Parathyroid adenoma (tissue), 2 donors: ENCODE measurements around the gene QPCTL.

Source experiments
- H2AFZ ChIP-seq: fragments of 300-600 bp; sonication (generic); one replicate; pipeline ENCODE4 v1.7.0; 2017; ENCODE audit warnings: antibody characterized with exemption, mild to moderate bottlenecking
- H3K27ac ChIP-seq: fragments of 300-600 bp; sonication (generic); one replicate; pipeline ENCODE4 v1.7.0; 2017
- H3K27me3 ChIP-seq: fragments of 300-600 bp; sonication (generic); one replicate; pipeline ENCODE4 v1.7.0; 2017; ENCODE audit warnings: low read length; ENCODE audit not compliant: control insufficient read depth, insufficient read depth
- H3K36me3 ChIP-seq: fragments of 300-600 bp; sonication (generic); one replicate; pipeline ENCODE4 v1.7.0; 2017; ENCODE audit warnings: low read length; ENCODE audit not compliant: control insufficient read depth, insufficient read depth
- H3K4me1 ChIP-seq: fragments of 300-600 bp; sonication (generic); one replicate; pipeline ENCODE4 v1.7.0; 2017; ENCODE audit warnings: control low read depth
- H3K4me2 ChIP-seq: fragments of 300-600 bp; sonication (generic); one replicate; pipeline ENCODE4 v1.7.0; 2017; ENCODE audit warnings: low read length
- H3K4me3 ChIP-seq: fragments of 300-600 bp; sonication (generic); one replicate; pipeline ENCODE4 v1.7.0; 2017; ENCODE audit warnings: low read depth, low read length
- H3K79me2 ChIP-seq: fragments of 300-600 bp; sonication (generic); one replicate; pipeline ENCODE4 v1.7.0; 2017; ENCODE audit warnings: control low read depth
- H3K9ac ChIP-seq: fragments of 300-600 bp; sonication (generic); one replicate; pipeline ENCODE4 v1.7.0; 2017; ENCODE audit warnings: mild to moderate bottlenecking
- H3K9me3 ChIP-seq: fragments of 300-600 bp; sonication (generic); one replicate; pipeline ENCODE4 v1.7.0; 2017; ENCODE audit warnings: low read length; ENCODE audit not compliant: control insufficient read depth
- CTCF ChIP-seq: fragments of 300-600 bp; sonication (generic); IDR thresholded peaks from one replicate; pipeline ENCODE4 v1.7.0; 2017; ENCODE audit warnings: antibody characterized with exemption, mild to moderate bottlenecking
- donor health status: primary hyperparathyroidism.

Gene QPCTL

GRCh38 chr19:45711851-45712698 is 19.6 kb downstream of the QPCTL start:
- H2AFZ ChIP-seq = no peak overlapping the region
- no peaks in the 10 kb centered on the region for H3K27me3 ChIP-seq
- H3K4me1 ChIP-seq = peaks cover 9% of the 10 kb centered on the region
- H3K4me3 ChIP-seq = no peak overlapping the region
- no peak for TF ChIP-seq CTCF
- H3K9ac ChIP-seq = no peak overlapping the region
- no peaks in the 10 kb centered on the region for H3K36me3 ChIP-seq
- no peaks in the 10 kb centered on the region for H3K9me3 ChIP-seq
- H3K27ac ChIP-seq = no peak overlapping the region
- H3K4me2 ChIP-seq = no peak overlapping the region
- peaks cover 16% of the 10 kb centered on the region for H3K79me2 ChIP-seq

DNA sequence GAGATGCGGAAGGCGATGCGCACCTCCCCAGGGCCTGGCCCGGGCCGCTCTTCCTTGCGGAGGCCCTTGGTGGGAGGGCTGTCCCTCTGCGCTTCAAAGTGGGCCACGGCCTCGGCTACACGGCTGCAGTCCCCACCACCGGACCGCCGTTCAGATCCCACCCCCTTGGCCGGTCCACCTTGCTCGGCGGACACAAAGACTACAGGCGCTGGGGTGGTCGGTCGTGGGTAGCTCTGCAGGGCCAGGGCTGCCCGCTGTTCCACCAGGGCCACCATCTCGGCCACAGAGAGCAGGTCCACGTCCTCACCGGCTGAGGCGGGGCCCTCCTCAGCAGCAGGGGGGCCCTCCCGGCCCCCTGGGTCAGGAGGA is 20.2 kb downstream of the QPCTL start:
- Histone ChIP-seq H3K4me1 (peaks cover 9% of the 10 kb centered on the region), H2AFZ (no peak overlapping the region), H3K9me3 (no peaks in the 10 kb centered on the region), H3K79me2 (peaks cover 17% of the 10 kb centered on the region), H3K27me3 (no peaks in the 10 kb centered on the region), H3K27ac (no peak overlapping the region), H3K9ac (no peak overlapping the region), H3K4me2 (no peak overlapping the region), H3K36me3 (no peaks in the 10 kb centered on the region), H3K4me3 (no peak overlapping the region)
- no peak for TF ChIP-seq CTCF

GRCh38 chr19:45713141-45713540 is 20.7 kb downstream of the QPCTL start:
- Histone ChIP-seq H3K4me3 (no peak overlapping the region), H3K4me2 (no peak overlapping the region), H3K27me3 (no peaks in the 10 kb centered on the region), H3K27ac (no peak overlapping the region), H3K36me3 (no peaks in the 10 kb centered on the region), H3K4me1 (peaks cover 13% of the 10 kb centered on the region), H3K9me3 (no peaks in the 10 kb centered on the region), H3K79me2 (peaks cover 18% of the 10 kb centered on the region), H2AFZ (no peak overlapping the region), H3K9ac (no peak overlapping the region)
- TF ChIP-seq CTCF = no peak

DNA sequence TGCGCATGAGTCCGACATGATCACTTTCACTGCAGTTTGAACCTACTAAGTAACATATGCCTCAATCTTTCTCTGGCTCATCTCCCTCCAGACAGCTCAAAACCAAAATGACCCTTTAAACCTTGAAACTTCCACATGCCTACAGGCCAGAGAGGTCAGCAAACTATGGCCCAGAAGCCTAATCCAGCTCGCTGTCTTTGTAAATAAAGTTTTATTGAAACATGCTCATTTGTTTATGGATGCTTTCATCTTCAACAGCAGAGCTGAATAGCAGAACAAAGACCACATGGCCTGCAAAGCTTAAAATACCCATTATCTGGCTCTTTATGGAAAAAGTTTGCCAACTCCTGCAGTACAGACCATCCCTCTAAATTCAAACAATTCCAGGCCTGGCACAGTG is 22.7 kb downstream of the QPCTL start:
- peaks cover 18% of the 10 kb centered on the region for H3K79me2 ChIP-seq
- H3K4me2 ChIP-seq = no peak overlapping the region
- H3K36me3 ChIP-seq = no peaks in the 10 kb centered on the region
- peaks cover 13% of the 10 kb centered on the region for H3K4me1 ChIP-seq
- no peak for TF ChIP-seq CTCF
- no peaks in the 10 kb centered on the region for H3K9me3 ChIP-seq
- no peak overlapping the region for H3K27ac ChIP-seq
- no peaks in the 10 kb centered on the region for H3K27me3 ChIP-seq
- H2AFZ ChIP-seq = no peak overlapping the region
- no peak overlapping the region for H3K4me3 ChIP-seq
- no peak overlapping the region for H3K9ac ChIP-seq
